ENCODE measurements around the gene CBARP.
"Not testable (repeated sequence)": the region's sequence is repeated elsewhere in the genome, so short reads cannot be mapped to it uniquely, and the experiment has no call there.

Gene CBARP

GRCh38 chr19:1206864-1207450 is 30.8 kb downstream of the CBARP start:
- peak; percentile 40 for DNase-seq

GRCh38 chr19:1206150-1206863 is 31.5 kb downstream of the CBARP start:
- DNase-seq: no peak

- DNase-seq: peak; percentile 99
These were observed 32.4 kb downstream of the CBARP start, which contains the start of gene STK11 for GRCh38 chr19:1205114-1206099. STK11 (plus strand) TSS chr19:1205778; CDS start chr19:1206914, 1,136 bp downstream.

GRCh38 chr19:1200614-1201013 is 37.2 kb downstream of the CBARP start:
- not testable (repeated sequence) for DNase-seq

- no peak for DNase-seq
These were observed 38.3 kb downstream of the CBARP start for GRCh38 chr19:1199531-1199930.

GRCh38 chr19:1189419-1189818 is 48.4 kb downstream of the CBARP start:
- peak; percentile 81 for DNase-seq

GRCh38 chr19:1183543-1184172 is 54.1 kb downstream of the CBARP start:
- no peak for DNase-seq

GRCh38 chr19:1182727-1183126 is 55.1 kb downstream of the CBARP start:
- DNase-seq: no peak

- no peak for DNase-seq
These were observed 55.7 kb downstream of the CBARP start for GRCh38 chr19:1182068-1182467.

- DNase-seq: no peak
These were observed 56.2 kb downstream of the CBARP start for GRCh38 chr19:1181606-1182005.
